GDM1 (cell line): ENCODE data around the gene PPARG.
"Not testable (repeated sequence)": the region's sequence is repeated elsewhere in the genome, so short reads cannot be mapped to it uniquely, and the experiment has no call there.

ENCODE experiments used
- DNase-seq: peaks from one replicate; lab custom pipeline; 2025; lab: John Stamatoyannopoulos, UW

PPARG gene

DNA sequence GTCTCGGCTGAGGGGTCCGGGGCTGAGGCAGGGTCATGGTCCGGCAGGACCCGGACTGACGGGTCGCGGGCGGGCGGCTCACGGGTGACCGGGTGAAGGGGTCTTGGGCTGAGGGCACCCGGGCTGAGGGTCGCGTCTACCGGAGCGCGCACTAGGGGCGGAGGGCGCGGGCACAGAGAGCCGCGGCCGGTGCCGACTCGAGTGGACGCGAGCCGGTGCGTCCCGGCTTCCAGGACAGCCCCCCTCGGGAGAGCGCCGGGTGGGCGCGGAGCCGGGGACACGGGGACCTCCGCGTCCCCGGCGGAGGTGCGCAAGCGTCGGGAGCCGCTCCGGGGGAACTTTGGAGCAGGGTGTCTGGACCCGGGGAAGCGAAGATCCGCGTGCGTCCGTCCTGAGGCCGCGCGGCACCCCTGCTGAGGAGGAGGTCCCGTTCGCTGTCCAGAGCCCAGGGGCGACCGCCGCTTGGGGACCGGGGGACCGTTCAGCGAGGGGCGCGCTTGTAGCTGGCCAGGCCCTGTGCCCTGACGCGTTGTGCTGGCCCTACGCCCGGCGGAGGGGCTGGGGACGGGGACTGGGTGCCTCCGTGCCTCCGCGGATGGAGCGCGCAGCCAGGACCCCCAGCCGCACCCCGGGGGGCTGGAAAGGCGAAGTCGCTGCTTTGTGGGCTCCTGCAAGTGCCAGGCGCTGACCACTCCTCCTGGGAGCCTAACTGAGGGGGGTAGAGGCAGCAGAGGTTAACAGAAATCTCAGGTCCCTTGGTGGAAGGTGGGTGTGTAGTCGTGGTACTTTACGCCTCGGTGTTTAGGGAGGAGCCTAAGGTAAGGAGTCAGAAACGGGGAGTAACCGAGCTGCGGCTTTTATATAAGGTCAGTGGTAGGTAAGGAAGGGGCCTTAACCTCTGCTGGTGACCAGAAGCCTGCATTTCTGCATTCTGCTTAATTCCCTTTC, at the start of gene PPARG:
Gene PPARG, plus strand, starts transcription at position 889 of the 948 bp plus-strand sequence. CDS start 90,642 bp downstream, outside the sequence.
- DNase-seq, result no peak

DNA sequence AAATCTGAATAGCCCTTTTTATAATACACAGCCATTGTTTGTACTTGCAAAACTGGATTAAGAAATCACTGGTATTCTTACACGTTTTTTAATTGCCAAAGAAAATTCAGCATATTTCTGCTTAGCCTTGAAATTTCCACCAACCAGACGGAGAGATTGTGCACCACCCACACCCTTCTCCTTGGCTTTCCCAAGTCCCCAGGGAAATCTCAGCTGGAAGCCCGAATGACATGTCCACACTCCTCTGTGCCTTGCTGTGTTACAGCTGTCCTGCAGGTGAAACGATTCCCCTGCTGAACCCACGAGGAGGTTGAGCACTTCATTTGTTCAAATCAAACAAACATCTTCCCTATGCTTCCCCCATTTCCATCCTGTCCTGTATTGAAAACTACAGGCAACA, 49.6 kb upstream of the PPARG start:
- DNase-seq, result no peak

DNA sequence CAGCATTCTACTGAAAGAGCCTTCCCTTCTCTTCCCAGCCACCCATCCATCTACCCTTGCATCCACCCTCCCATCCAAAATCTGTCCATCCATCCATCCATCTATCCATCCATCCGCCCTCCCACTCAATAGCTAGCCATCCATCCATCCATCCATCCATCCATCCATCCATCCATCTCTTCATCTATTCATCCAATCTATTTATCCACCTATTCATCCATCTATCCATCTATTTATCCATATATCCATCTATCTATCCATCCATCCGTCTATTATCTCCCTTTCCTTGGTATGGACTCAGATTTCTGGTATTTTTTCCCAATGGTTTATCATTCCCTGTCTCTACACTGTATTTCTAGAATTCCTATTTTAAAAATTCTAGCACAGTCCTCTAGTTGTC, 46.1 kb upstream of the PPARG start:
- DNase-seq, result no peak

GRCh38 chr3:12246497-12247163, 42.2 kb upstream of the PPARG start:
- no peak for DNase-seq

DNA sequence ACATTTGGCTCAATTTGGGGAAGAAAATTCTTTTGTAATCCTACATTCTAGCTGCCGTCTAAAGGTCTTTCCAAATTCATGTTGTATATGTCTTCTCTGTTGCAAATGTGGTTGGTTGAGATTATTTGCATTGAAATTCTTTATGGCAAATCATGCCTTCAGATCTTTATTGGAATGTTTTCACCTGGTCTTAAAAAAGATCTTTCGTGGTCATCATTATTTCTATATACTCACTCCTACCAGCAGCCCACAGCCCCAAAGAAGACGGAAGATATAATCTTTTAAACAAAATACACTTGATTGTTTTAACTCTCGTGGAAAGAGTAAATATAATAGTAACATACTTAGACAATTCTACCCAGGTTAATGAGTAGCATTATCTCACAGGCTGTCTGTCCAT, 41.5 kb upstream of the PPARG start:
- no peak for DNase-seq

DNA sequence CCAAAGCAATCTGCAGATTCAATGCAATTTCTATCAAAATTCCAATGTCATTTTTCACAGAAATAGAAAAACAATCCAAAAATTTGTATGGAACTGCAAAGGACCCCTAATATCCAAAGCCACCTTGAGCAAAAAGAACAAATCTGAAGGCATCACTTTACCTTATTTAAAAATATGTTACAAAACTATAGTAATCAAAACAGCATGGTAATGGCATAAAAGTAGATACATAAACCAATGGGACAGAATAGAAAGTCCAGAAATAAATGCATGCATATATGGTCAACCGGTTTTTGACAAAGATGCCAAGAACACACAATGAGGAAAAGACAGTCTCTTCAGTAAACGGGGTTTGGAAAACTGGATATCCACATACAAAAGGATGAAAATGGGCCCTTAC, 39.4 kb upstream of the PPARG start:
- DNase-seq, result no peak

GRCh38 chr3:12252889-12253288, 36.0 kb upstream of the PPARG start:
- no peak for DNase-seq

DNA sequence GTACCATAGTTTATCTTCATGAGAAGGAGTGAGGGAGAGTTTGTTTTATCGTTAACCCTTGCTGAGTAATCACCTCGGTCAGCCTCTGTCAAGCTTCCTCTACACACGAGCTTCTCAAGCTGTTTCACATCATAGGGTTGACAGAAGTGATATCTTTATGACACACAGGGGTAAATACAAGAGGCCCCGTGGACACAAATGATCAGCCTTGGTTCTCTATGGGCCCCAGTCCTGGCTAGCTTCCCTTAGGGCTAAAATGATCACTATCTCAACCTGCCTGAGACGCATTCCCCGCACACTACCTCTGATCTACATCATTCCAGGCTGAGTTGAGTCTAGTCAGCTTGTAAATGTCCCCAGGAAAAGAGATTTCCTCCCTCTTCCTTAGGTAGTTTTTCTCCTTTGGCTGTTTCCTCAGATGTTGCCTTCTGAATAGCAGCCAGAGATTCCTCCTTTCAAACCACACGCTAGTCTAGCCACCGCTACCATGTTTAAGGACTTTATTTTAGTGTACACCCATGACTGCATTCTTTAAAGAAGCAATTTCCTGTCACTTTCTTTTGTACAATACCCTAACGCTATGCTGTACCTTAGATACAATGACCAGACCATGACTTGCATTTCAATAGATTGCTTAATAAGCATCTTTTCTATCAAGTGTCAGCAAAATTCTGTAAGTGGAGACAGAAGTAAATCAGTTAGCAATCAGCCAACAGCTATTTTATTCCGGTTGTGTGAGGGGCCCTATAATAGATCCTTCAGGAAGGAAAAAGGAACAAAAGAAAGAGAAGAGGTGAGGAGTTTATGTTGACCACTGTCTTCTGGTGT, 35.1 kb upstream of the PPARG start:
- no peak for DNase-seq

GRCh38 chr3:12255393-12255792, 33.5 kb upstream of the PPARG start:
- DNase-seq, result no peak

DNA sequence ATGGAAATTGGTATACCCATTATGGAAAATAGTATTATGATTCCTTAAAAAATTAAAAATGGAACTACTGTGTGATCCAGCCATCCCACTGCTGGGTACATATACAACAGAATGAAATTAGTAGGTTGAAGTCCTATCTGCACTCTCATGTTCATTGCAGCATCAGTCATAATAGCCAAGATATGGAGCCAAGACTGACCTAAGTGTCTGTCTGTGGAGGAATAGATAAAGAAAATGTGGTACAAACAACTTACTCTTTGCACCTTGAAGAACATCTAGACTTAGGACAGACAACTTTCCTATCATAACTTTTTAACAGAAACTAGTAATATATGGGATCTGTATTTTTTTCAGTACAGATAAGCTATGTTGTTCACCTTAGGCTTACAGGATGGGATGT, 30.0 kb upstream of the PPARG start:
- no peak for DNase-seq

DNA sequence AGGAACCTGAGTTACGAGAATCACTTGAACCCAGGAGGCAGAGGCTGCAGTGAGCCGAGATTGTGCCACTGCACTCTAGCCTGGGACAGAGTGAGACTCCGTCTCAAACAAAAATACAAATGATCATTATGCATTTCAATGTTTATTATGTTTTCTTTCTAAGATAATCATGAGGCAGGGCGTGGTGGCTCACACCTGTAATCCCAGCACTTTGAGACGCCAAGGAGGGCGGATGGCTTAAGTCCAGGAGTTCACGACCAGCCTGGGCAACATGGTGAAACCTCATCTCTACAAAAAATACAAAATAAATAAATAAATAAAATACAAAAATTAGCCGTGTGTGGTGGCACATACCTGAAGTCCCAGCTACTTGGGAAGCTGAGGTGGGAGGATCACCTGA, 26.7 kb upstream of the PPARG start:
- not testable (repeated sequence) for DNase-seq

DNA sequence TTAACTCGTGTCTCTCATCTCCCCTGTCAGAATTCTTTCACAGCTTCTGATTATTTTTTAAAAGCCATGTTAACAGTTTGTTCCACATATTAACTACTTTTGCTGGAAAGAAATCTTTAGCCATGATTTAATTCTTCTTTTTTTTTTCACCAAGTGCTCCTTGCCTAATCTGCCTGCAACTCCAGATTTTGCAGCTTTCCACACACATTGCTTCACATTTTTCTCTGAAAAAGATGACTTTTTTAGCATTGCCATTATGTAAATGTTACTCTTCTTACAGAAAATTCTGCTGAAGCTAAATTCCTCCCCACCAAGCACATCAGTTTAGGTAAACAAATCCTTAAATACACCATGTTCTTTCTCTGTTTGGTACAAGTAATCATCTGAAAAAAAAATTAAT, 23.4 kb upstream of the PPARG start:
- no peak for DNase-seq

GRCh38 chr3:12266038-12266437, 22.8 kb upstream of the PPARG start:
- no peak for DNase-seq

DNA sequence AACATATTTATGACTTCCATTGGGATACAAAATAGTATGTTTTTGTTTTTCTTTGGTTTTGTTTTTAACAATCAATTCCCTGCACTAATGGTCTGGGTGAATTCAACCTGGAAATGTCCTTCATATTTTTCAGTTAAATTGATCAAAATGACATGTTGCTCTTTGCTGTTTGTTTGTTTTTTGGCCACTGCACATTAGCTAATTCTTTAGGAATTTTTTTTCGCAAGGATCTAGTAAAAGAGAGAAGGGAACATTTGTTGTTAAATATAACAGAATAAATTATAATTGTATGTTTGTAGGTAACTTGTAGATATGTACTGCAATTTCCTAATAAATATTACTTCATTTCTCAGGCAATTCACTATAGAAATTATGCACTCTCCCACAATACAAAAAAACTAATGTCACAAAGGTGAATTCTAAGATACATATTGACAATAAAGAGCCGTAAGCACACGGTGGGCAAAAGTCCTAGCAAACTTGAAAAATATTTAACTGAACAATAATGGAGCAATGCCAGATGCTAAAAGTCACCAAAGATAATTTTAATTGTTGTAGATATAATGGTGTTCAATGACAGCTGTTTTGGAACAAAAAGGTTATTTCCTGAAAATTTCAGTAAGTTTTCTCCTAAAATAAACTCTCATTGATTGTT, 21.4 kb upstream of the PPARG start:
- no peak for DNase-seq

DNA sequence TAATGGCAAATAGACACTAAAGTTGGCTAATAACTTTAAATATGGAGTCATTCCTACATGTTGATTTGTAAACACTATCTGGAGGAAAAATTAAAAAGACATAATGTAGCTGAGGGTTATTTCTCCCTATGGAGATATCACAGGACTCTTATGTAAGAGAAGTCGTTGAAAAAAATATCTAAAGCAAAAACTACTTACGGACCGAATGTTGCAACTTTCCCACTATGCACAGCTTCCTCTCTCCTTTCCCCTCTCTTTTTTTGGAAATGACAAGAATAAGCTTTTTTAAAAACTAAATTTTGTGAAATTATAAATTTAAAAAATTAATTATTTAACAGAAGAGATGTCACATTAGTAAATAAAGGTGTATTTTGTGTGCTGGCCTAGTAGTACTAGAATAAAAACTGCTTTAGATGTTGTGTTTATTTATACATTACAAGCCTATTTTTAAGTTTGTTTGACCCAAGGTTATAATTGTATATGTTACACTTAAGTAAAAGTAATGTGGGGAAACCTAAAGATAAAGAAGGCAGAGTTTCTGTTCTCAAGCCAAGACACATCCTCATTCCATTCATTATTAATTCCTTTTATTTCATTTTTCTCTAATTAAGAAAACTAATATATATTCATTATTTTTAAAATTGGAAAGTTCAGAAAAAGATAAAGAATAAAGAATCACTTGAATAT, 20.7 kb upstream of the PPARG start:
- DNase-seq, result no peak

- no peak for DNase-seq
These were observed 17.9 kb upstream of the PPARG start for GRCh38 chr3:12270976-12271375.

DNA sequence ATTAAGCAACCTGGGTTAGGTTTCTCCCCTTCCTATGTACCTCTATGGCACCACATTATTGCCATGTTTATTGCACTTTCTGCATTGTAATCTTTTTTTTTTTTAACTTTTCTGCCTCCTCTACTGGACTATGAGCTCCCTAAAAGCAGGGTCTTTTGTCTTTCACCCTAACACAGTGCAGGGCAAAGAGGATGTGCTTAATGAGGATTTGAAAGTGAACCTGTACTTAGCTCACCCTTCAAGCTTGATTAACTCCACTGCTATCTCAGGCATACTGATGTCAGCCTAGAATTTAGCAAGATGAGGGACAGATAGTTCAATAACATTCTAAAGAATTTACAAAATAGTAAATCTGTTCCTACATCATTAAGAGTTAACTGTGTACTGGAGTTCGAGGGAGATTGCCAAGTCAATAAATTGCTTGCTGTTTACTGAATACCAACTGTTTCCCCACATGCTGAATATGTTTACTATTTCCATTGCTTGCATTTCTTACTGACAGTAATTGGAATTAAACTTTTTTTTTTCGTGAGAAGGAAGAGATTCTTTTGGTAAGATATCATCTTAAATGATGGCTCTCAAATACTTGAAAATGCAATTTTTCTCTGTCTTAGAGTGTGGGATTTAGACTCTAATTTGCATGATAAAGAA, 15.7 kb upstream of the PPARG start:
- no peak for DNase-seq

GRCh38 chr3:12275974-12276650, 12.8 kb upstream of the PPARG start:
- DNase-seq, result no peak

GRCh38 chr3:12276827-12277226, 12.0 kb upstream of the PPARG start:
- DNase-seq, result not testable (repeated sequence)

DNA sequence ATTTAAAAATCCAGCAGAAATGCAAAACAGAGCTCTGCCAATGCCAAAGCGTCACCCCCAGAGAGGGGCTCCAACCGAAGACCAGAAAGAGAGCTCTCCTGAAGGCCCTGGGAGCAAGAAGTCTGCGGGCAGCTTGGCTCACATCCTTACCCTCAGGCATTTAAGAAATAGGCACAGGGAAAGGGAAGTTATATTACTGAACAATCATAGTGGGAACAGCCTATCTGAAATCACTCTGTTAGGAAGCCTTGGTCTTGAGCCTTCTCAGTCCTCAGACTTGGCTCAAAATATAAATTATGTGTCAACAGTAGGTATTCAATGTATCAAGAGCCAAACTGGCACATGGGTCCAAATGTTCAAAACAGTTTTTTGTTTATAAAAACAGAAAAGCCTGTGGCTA, 10.3 kb upstream of the PPARG start:
- DNase-seq, result no peak
